Transverse colon (tissue), 3 donors: ENCODE data around the gene CD70.

Experiments used
- CTCF ChIP-seq, 5 experiments: fragments of 200-600 bp in 3 of 5; fragments of 450-650 bp in 2 of 5; sonication (generic) in 3 of 5; IDR thresholded peaks; 1 replicate in 2 of 5; 2 replicates in 3 of 5; pipeline ENCODE4 v1.5.1; 2016 to 2017; ENCODE audit warnings: antibody characterized with exemption in 5 of 5, inconsistent platforms in 3 of 5, mild to moderate bottlenecking in 2 of 5, moderate library complexity in 1 of 5
- EP300 ChIP-seq: sonication (generic); formaldehyde crosslinking; IDR thresholded peaks from one replicate; pipeline ENCODE4 v1.6.1; 2017; ENCODE audit warnings: antibody characterized with exemption, low read depth

GRCh38 chr19:6590258-6590826 lies 608 bp downstream of the CD70 start:
- TF ChIP-seq CTCF (IDR thresholded peaks at IDR 0.05) = no peak
- TF ChIP-seq EP300 = no peak
